DND-41 (cell line): ENCODE measurements around the gene HTR1A.

Experiments used
- ATAC-seq: fragments of 200-7000 bp; cut with Tn5 transposase; 3 replicates; pipeline ENCODE4 v1.9.1; 2021; ENCODE audit warnings: low read depth; ENCODE audit not compliant: insufficient read depth
- DNase-seq: peaks from one replicate; pipeline ENCODE4 v3.0.0-alpha.2; 2020
- H2AFZ ChIP-seq: 2 replicates; pipeline ENCODE4 v1.6.0; 2012; ENCODE audit warnings: low read depth, low read length
- H3K27ac ChIP-seq: 2 replicates; pipeline ENCODE4 v1.5.1; 2012; ENCODE audit warnings: low read length, inconsistent platforms
- H3K27me3 ChIP-seq: fragments of 200-600 bp; sonication (generic); 2 replicates; pipeline ENCODE4 v1.6.0; 2012; ENCODE audit warnings: low read length, mild to moderate bottlenecking, inconsistent platforms; ENCODE audit not compliant: insufficient read depth, poor library complexity
- H3K36me3 ChIP-seq: 2 replicates; pipeline ENCODE4 v1.5.1; 2012; ENCODE audit warnings: low read length, inconsistent platforms; ENCODE audit not compliant: insufficient read depth
- H3K4me1 ChIP-seq: 2 replicates; pipeline ENCODE4 v1.5.1; 2012; ENCODE audit warnings: mild to moderate bottlenecking, low read length; ENCODE audit not compliant: insufficient read depth
- H3K4me2 ChIP-seq: 2 replicates; pipeline ENCODE4 v1.6.0; 2012; ENCODE audit warnings: mild to moderate bottlenecking, moderate library complexity, low read length, inconsistent platforms; ENCODE audit not compliant: insufficient read depth
- H3K4me3 ChIP-seq, 2 experiments: fragments of 200-600 bp in 1 of 2; shearing (Covaris generic) in 1 of 2; 2 replicates each; pipeline ENCODE4 v1.5.1; 2012 to 2016; ENCODE audit warnings: inconsistent platforms in 2 of 2, low read length in 2 of 2, mild to moderate bottlenecking in 2 of 2, low read depth in 1 of 2, moderate library complexity in 1 of 2
- H3K79me2 ChIP-seq: 2 replicates; pipeline ENCODE4 v1.6.0; 2012; ENCODE audit warnings: low read length, inconsistent platforms; ENCODE audit not compliant: insufficient read depth
- H3K9ac ChIP-seq: 2 replicates; pipeline ENCODE4 v1.6.0; 2012; ENCODE audit warnings: low read depth, mild to moderate bottlenecking, inconsistent platforms, low read length, moderate library complexity
- H3K9me3 ChIP-seq: 2 replicates; pipeline ENCODE4 v1.5.1; 2012; ENCODE audit warnings: low read length, moderate library complexity, mild to moderate bottlenecking, inconsistent platforms; ENCODE audit not compliant: insufficient read depth, severe bottlenecking
- H4K20me1 ChIP-seq: 2 replicates; pipeline ENCODE4 v1.6.0; 2012; ENCODE audit warnings: low read length; ENCODE audit not compliant: insufficient read depth
- EZH2 ChIP-seq: IDR thresholded peaks from 3 replicates; pipeline ENCODE4 v1.6.1; 2012; ENCODE audit warnings: borderline replicate concordance, low read depth, mild to moderate bottlenecking, moderate library complexity, low read length, inconsistent platforms; ENCODE audit not compliant: severe bottlenecking
- TF ChIP-seq, protein P1 (sequence below): IDR thresholded peaks from 2 replicates; pipeline ENCODE4 v1.5.1; 2012; ENCODE audit warnings: borderline replicate concordance, low read length, moderate library complexity, mild to moderate bottlenecking; ENCODE audit not compliant: poor library complexity, severe bottlenecking; ENCODE audit errors: extremely low read depth

HTR1A gene

DNA sequence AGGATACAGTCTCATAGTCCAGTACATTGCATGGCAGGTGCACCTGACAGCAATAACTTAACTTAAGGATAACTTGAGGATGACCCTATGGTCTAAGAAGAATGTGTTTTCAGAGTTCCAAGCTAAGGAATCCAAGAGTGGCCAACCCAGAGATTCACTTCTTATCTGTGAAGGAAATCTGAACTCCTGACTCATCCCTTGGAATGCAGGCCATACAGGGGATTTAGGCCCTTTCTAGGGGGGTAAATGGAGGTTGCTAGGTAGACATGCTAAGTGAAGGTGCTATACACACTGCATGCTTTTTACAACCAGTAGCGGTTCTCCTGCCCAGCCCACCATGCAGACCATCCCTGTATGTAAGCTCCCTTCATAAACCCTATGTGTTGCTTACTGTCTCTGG lies 50.4 kb downstream of the HTR1A start:
- Histone ChIP-seq H3K4me3 (no peak overlapping the region), H3K27me3 (no peaks in the 10 kb centered on the region), H3K79me2 (no peaks in the 10 kb centered on the region), H2AFZ (no peak overlapping the region), H3K4me2 (no peak overlapping the region), H3K4me1 (no peaks in the 10 kb centered on the region), H4K20me1 (no peaks in the 10 kb centered on the region), H3K27ac (no peak overlapping the region), H3K9ac (no peak overlapping the region), H3K36me3 (no peaks in the 10 kb centered on the region), H3K9me3 (no peaks in the 10 kb centered on the region)
- no peak for DNase-seq
- TF ChIP-seq EZH2: no peak
- TF ChIP-seq, protein P1, sequence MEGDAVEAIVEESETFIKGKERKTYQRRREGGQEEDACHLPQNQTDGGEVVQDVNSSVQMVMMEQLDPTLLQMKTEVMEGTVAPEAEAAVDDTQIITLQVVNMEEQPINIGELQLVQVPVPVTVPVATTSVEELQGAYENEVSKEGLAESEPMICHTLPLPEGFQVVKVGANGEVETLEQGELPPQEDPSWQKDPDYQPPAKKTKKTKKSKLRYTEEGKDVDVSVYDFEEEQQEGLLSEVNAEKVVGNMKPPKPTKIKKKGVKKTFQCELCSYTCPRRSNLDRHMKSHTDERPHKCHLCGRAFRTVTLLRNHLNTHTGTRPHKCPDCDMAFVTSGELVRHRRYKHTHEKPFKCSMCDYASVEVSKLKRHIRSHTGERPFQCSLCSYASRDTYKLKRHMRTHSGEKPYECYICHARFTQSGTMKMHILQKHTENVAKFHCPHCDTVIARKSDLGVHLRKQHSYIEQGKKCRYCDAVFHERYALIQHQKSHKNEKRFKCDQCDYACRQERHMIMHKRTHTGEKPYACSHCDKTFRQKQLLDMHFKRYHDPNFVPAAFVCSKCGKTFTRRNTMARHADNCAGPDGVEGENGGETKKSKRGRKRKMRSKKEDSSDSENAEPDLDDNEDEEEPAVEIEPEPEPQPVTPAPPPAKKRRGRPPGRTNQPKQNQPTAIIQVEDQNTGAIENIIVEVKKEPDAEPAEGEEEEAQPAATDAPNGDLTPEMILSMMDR: no peak
- ATAC-seq: no peak
